H1 (cell line): ENCODE measurements around the gene HES3. TPM values are rescaled to one million over a fixed set of nuclear protein-coding genes. Genes with fewer than 3 reads are reported as not detected.

Source experiments
- BACH1 ChIP-seq: IDR thresholded peaks from 2 replicates; pipeline ENCODE4 v1.6.1; 2012; ENCODE audit warnings: low read length, improper control_type of control experiment
- CTBP2 ChIP-seq: IDR thresholded peaks from 2 replicates; pipeline ENCODE4 v1.7.0; 2011; ENCODE audit warnings: borderline replicate concordance, mild to moderate bottlenecking, moderate library complexity, mixed read lengths, low read length; ENCODE audit not compliant: insufficient read depth, insufficient read length
- CTCF ChIP-seq, 3 experiments: IDR thresholded peaks; 1 replicate in 2 of 3; 2 replicates in 1 of 3; pipeline versions ENCODE4 v1.5.1 to v1.6.1; 2011; ENCODE audit warnings: low read length in 3 of 3, mild to moderate bottlenecking in 3 of 3, inconsistent platforms in 2 of 3, low read depth in 1 of 3, moderate library complexity in 1 of 3; ENCODE audit not compliant: insufficient read depth in 1 of 3; ENCODE audit errors: control extremely low read depth in 1 of 3
- E2F6 ChIP-seq: IDR thresholded peaks from 2 replicates; pipeline ENCODE4 v1.6.1; 2012; ENCODE audit warnings: inconsistent platforms
- EP300 ChIP-seq, 2 experiments: IDR thresholded peaks; 1 replicate in 1 of 2; 2 replicates in 1 of 2; pipeline ENCODE4 v1.6.1; 2011 to 2012; ENCODE audit warnings: low read depth in 2 of 2, low read length in 2 of 2, mild to moderate bottlenecking in 2 of 2, borderline replicate concordance in 1 of 2, inconsistent platforms in 1 of 2, moderate library complexity in 1 of 2
- GTF2F1 ChIP-seq: IDR thresholded peaks from 2 replicates; pipeline ENCODE4 v1.6.1; 2012; ENCODE audit warnings: low read depth, low read length, improper control_type of control experiment, borderline replicate concordance
- SIN3A ChIP-seq, 2 experiments: IDR thresholded peaks in 1 of 2; conservative IDR thresholded peaks in 1 of 2; 2 replicates each; pipeline ENCODE4 v1.6.1; 2011 to 2012; ENCODE audit warnings: low read length in 2 of 2, improper control_type of control experiment in 1 of 2, low read depth in 1 of 2, mild to moderate bottlenecking in 1 of 2
- SIRT6 ChIP-seq: IDR thresholded peaks from one replicate; pipeline ENCODE4 v1.7.1; 2012; ENCODE audit warnings: low read length, inconsistent platforms
- SIX5 ChIP-seq: IDR thresholded peaks from 2 replicates; pipeline ENCODE4 v1.6.1; 2011; ENCODE audit warnings: mild to moderate bottlenecking, low read depth, low read length
- SP1 ChIP-seq: IDR thresholded peaks from 2 replicates; pipeline ENCODE4 v1.6.1; 2011; ENCODE audit warnings: low read depth, low read length
- SP2 ChIP-seq: IDR thresholded peaks from 2 replicates; pipeline ENCODE4 v1.6.1; 2012; ENCODE audit warnings: mild to moderate bottlenecking, low read length, inconsistent platforms
- SUZ12 ChIP-seq: fragments of 200-600 bp; sonication (generic); IDR thresholded peaks from 2 replicates; pipeline ENCODE4 v1.6.1; 2012; ENCODE audit warnings: mild to moderate bottlenecking, inconsistent platforms, low read length, moderate library complexity, mixed read lengths
- TBP ChIP-seq: IDR thresholded peaks from 2 replicates; pipeline ENCODE4 v1.6.1; 2011; ENCODE audit warnings: low read depth, low read length, improper control_type of control experiment
- TEAD4 ChIP-seq: IDR thresholded peaks from 2 replicates; pipeline ENCODE4 v1.6.1; 2012; ENCODE audit warnings: low read depth, low read length, inconsistent platforms, mixed read lengths
- ZNF274 ChIP-seq: IDR thresholded peaks from 2 replicates; pipeline ENCODE4 v1.7.0; 2012; ENCODE audit warnings: low read length, borderline replicate concordance; ENCODE audit errors: extremely low read depth
- polyA plus RNA-seq, 7 experiments: library from polyadenylated mRNA; depleted of rRNA in 3 of 7; stranded (reverse) in 5 of 7; unstranded in 2 of 7; fragments of >200 nt in 5 of 7; fragments of 200-250 nt in 2 of 7; gene quantifications; 1 replicate in 5 of 7; 2 replicates in 1 of 7; 4 replicates in 1 of 7; pipeline versions ENCODE4 v1.2.1 to v1.2.3, GENCODE V29; 2011 to 2013; ENCODE audit warnings: missing spikeins in 2 of 7, mixed read lengths in 2 of 7
- total RNA-seq: library from RNA; stranded (reverse); fragmentation: NEBNext Ultra II Directional; extraction: Animal tissue kit (Norgen Biotek cat#: 25700); gene quantifications from 2 replicates; pipeline ENCODE4 v1.2.1, GENCODE V29; 2021
- TF ChIP-seq, protein P1 (sequence below): IDR thresholded peaks from 2 replicates; pipeline ENCODE4 v1.6.1; 2012; ENCODE audit warnings: low read length, inconsistent platforms

Gene HES3
- total and polyA plus RNA-seq, 2 of the 8 experiments (the other 6 are each of a cell fraction or from before 2014, with no cell fraction given), result 38.8 to 54.3 TPM

DNA sequence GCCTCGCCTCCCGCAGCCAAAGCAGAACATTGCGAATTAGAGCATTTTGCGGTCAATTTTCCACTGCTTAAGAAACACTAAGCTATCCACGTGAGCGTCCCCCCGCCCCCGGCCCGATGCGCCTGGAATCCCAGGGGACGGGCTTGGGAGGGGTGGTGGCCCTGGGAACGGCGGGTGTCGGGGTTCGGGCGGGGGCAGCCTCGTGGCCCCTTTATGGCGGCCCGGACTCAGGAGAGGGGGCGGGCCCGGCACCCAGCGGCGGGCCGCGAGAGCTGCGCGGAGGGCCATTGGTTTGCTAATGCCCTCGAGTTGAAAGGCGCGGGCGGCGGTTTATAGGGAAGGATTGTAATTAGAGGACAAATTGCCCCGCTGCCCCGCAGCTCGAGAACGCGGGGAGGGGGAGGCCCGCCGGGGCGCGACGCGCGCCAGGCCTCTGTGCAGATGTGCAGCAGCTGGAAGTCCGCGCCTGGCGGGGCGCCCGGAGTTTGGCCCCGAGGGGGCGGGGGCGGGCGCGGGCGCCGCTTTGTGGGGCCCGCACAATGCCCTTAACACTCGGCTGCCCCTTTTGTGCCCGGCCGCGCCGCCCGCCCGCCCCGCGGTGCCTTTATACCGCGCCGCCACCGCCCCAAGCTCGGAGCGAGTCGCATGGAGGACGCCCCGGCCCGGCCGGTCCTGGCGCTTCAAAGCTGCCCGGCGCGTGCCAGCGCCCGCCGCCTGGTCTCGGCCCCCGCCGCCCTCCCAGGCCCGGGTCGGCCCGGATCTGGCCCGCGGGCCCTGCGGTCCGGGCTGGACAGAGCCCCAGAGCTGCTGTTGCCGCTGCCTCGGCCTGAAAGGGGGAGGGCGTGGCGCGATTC lies 1.9 kb upstream of the HES3 start (continued):
- no peak for TF ChIP-seq GTF2F1
- no peak for TF ChIP-seq CTCF (IDR thresholded peaks at IDR 0.05; ENCODE audit: control extremely low read depth in 1 of 3, insufficient read depth in 1 of 3, low read depth in 1 of 3, low read length in 3 of 3)
- TF ChIP-seq SIX5, result no peak
- no peak for TF ChIP-seq ZNF274
- no peak for TF ChIP-seq CTBP2
- 0 out of 2 replicates have a peak, but pooled peaks have one; percentile 10 for TF ChIP-seq TEAD4
- no peak for TF ChIP-seq SIN3A (conservative IDR thresholded peaks at IDR 0.05 in 1 of 2, IDR thresholded peaks at IDR 0.05 in 1 of 2; ENCODE audit: low read depth in 1 of 2, low read length in 2 of 2)
- TF ChIP-seq TBP, result no peak
- no peak for TF ChIP-seq BACH1
- TF ChIP-seq SP1, result no peak
- peak; percentile 93 for TF ChIP-seq E2F6
- no peak for TF ChIP-seq SUZ12
- TF ChIP-seq SP2, result no peak
- TF ChIP-seq, protein P1, sequence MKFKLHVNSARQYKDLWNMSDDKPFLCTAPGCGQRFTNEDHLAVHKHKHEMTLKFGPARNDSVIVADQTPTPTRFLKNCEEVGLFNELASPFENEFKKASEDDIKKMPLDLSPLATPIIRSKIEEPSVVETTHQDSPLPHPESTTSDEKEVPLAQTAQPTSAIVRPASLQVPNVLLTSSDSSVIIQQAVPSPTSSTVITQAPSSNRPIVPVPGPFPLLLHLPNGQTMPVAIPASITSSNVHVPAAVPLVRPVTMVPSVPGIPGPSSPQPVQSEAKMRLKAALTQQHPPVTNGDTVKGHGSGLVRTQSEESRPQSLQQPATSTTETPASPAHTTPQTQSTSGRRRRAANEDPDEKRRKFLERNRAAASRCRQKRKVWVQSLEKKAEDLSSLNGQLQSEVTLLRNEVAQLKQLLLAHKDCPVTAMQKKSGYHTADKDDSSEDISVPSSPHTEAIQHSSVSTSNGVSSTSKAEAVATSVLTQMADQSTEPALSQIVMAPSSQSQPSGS, result no peak
- TF ChIP-seq SIRT6, result no peak
- no peak for TF ChIP-seq EP300 (IDR thresholded peaks at IDR 0.05; ENCODE audit: borderline replicate concordance in 1 of 2, low read depth in 2 of 2, low read length in 2 of 2)
- TF ChIP-seq, all 59 proteins: peak for 8
